Pulmonary artery endothelial cell (primary cell): ENCODE measurements around the gene SH3PXD2B. TPM values are rescaled to one million over a fixed set of nuclear protein-coding genes. Genes with fewer than 3 reads are reported as not detected.

Source experiments
- DNase-seq: peaks from one replicate; pipeline ENCODE4 v3.0.0-alpha.2; 2011; ENCODE audit warnings: low read depth, low spot score
- total RNA-seq: library from RNA; depleted of rRNA; stranded (reverse); fragments of >200 nt; gene quantifications from 2 replicates; pipeline ENCODE4 v1.2.3, GENCODE V29; 2014

Gene SH3PXD2B
- total RNA-seq, 1 donor from 2014 or later = 25.9 TPM

GRCh38 chr5:172436879-172437369 lies 17.4 kb downstream of the SH3PXD2B start:
- no peak for DNase-seq

DNA sequence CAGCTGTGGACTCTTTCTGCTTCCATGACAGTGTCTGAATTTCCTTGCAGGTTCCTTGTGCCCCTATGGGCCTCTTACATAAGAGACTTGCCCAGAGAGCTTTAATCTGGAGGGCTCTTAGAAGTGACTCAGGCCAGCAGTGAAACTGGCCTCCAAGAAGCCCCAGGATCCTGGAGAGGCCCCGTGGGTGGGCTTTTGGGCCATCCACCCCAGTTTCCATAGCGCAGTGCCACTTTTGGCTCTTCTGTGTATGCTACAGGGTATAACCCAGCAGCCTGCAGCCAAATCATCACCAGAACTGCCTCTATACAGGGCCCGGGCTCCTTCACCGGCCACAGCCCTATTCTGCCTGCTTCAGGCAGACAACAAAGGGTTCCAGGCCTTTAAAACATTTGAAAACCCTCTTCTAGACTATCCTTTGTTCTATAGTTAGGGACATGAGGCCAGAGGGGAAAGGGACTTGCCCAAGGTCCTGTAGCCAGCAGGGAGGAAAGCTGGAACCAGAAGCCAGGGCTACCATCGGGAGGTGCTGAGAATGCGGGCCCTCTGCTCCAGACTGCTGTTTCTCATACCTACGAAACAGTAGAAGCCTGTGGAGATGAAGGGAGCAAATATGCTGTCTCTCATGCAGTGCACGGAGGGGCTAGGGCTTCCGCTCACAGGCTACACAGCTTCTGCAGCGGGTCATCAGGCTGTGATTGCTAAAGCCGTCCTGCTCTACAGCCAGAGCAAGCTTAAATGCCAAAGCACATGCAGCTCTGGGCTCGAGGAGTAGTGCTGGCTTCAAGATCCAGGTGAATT lies 18.0 kb downstream of the SH3PXD2B start:
- DNase-seq = no peak

DNA sequence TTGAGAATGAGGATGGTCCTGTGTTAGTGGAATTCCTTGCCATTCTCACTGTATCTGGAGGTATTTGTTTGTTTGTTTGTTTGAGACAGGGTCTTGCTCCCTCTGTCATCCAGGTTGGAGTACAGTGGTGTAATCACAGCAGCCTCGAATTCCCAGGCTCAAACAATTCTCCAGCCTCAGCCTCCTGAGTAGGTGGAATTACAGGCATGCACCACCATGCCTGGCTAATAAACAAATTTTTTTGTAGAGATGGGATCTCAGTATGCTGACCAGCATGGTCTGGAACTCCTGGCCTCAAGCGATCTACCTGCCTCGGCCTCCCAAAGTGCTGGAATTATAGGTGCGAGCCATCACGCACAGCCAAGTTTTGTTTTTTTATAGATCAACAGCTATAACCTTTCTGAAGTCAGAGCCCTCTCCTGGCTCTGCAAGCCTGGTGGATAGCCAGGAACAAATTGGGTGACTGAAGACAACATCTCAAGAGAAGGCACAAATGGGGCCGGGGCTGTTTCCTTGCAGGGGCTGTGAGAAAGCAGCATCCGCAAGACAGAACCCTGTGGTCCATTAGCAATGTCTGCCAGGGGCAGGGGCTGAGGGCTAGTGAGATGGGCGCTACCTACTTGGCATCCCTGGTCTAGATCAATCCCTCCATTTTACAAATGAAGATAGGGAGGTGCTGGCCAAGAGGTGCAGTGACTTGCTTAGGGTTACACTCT lies 18.8 kb downstream of the SH3PXD2B start:
- no peak for DNase-seq

DNA sequence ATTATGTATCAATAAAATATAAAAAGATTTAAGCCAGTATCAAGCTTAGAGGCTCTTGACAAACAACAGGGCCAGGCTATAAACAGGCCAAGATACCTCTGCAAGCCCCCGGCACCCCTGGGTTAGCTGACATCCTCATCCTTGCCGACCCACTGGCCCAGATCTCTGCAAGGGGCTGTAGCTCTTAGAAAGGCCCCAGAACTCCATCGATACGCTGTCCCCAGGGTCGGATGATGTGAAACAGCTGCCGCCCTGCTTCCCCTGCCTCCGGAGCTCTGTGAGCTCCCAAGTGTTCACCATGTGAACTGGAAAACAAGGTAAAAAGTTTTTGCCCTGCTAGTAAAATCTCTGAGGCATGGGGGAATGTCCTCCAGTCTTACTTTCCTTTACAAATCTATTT lies 20.1 kb downstream of the SH3PXD2B start:
- no peak for DNase-seq

- DNase-seq = no peak
Measured at GRCh38 chr5:172433513-172433912, 20.8 kb downstream of the SH3PXD2B start.

DNA sequence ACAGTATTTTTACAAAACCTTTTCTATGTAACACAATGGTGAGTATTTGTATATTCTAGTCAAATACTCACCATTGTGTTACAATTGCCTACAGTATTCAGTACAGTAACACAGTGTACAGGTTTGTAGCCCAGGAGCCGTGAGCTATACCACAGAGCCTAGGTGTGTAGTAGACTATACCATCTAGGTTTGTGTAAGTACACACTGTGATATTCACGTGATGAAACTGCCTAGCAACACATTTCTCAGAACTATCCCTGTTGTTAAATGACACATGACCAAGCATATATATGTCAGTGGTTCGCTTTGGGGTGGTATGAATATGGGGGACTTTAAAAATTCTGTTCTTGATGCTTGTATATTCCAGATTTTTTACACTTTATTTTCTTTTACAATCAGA lies 21.3 kb downstream of the SH3PXD2B start:
- DNase-seq = no peak

GRCh38 chr5:172430354-172430753 lies 24.0 kb downstream of the SH3PXD2B start:
- DNase-seq = no peak

DNA sequence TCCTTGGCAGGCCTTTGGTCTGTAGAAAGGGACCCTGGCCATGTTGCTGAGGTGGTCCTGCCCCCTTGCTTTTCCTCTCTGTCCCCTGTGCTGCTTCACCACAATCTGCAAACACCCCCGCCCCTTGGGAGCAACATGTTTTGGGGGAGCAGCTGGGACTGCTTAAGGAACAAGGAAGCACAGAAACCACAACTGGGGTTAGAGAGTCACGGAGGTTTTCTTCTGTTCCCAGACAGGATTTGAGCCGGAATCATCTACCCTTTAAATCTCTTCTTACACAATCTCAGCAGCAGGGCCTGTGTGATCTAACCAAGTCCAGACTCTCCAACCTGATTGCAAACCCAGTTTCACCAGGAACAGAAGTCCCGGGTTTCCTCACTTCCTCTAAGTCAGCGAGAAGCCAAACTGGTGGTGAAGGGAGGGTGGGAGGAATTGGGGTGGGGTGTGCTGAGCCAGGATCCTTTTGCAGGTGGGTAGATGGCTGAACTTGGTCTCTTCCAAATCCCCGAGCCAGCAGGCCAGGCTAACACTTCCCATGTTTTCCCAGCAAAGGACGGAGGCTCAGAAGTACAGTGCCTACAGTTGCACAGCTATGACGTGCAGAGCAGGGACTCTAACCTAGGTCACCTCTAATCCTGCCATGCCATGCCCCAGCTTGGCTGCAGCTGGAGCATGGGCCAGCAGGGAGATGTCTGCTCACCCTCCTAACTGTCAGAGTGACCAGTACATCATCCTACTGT lies 25.0 kb downstream of the SH3PXD2B start:
- DNase-seq = no peak

GRCh38 chr5:172428224-172429166 lies 25.8 kb downstream of the SH3PXD2B start:
- no peak for DNase-seq

DNA sequence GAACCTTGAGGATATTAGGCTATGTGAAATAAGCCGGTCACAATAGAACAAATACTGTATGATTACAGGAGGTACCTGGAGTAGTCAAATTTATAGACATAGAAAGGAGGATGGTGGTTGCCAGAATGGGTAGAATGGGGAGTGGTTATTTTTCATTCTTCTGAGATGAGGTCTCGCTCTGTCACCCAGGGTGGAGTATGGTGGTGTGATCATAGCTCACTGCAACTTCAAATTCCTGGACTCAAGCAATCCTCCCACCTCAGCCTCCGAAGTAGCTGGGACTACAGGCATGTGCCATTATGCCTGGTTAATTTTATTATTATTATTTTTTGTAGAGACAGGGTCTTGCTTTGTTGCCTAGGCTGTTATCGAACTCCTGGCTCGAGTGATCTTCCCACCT lies 27.1 kb downstream of the SH3PXD2B start:
- no peak for DNase-seq

DNA sequence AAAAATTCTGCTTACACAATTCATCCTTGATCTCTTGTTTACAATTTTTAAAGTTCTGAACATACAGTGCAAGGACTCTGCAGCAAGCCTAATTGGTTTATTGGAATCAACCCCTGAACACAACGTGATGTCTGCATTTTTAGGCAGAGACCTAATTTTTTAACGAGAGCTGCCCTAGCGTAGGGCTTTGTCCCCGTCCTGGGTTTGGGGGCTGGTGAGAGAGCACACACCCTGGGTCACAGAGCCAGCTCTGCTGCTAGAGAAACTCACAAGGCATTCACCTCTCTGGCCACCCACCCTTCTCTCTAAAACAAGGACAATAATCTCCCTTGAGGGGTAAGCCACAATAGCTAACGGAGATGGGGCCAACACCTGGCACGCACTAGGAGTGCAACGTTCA lies 28.2 kb downstream of the SH3PXD2B start:
- no peak for DNase-seq

- DNase-seq = no peak
Measured at GRCh38 chr5:172425402-172425801, 28.9 kb downstream of the SH3PXD2B start.

GRCh38 chr5:172424808-172425207 lies 29.5 kb downstream of the SH3PXD2B start:
- DNase-seq = no peak

GRCh38 chr5:172424111-172424490 lies 30.2 kb downstream of the SH3PXD2B start:
- no peak for DNase-seq

- no peak for DNase-seq
Measured at GRCh38 chr5:172423379-172424110, 30.8 kb downstream of the SH3PXD2B start.

DNA sequence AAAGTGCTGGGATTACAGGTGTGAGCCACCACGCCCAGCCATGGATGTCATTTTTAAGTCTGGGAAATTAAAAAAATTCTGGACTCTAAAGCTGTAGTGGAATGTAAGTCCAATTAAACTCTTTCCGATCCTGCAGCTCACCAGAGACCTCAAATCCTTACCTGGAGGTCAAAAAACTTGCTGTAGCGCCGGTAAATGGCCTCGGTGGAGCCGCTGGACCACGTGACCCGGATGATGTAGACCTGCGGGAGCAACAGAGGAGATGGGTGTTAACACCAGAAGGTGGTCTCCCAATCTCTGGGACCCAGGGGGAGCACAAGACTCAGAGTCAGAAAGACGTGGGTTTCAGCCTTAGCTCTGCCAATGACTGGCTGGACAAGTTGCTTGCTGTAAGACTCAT lies 32.1 kb downstream of the SH3PXD2B start:
- no peak for DNase-seq

DNA sequence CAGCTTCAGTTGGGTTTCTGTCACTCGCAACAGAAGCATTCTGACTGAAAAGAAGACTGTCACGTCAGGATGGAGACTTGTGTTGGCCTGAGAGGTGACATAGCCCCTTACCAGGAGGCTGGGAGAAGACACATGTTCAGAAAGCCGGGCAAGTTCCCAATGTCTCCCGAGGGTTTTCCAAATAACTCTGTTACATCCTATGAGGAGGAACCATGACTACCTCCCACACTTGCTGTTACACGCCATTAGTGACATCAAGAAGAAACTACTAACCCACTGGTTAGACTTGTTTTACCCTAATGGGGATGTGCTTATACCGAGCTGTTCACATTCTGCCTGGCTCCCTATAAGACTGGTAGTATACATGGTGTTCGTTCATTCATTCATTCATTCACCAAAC lies 33.3 kb downstream of the SH3PXD2B start:
- DNase-seq = no peak

DNA sequence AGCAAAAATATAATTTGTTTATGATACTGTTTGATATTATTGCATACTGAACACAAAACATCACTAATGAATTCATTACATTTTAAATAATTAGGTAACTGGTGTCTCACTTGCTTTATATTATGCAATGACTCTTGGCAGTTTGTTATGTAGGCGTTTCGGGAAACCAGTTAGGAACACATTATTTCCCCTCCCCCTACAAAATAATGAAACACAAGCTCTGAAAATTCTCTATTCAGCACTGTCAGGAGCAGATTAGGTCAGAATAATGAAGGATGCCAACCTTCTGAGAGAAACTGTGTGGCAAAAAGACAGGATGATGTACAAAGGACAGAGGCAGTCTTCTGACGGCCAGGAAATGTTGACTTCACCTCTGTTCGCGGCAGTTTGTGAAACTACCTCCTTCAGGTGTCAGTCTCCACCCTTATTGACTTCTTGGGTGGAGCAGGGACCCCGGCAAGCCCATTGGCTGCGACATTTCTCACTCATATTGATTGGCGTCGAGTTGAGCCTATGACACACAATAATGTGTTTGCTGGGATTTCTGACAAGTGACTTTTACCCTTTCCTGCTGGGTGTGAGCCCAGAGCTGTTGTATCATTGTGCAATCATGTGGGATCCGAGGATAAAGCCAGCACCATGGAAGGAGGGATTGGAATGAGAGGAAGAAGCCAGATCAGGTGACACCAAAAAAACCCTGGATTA lies 33.9 kb downstream of the SH3PXD2B start:
- peak; percentile 45 for DNase-seq
